KMS-11 (cell line): Measurements from ENCODE around the gene ANAPC5.
"Not testable (repeated sequence)": the region's sequence is repeated elsewhere in the genome, so short reads cannot be mapped to it uniquely, and the experiment has no call there.

Source experiments
- H2AFZ ChIP-seq: fragments of 200-600 bp; sonication (generic); 2 replicates; pipeline ENCODE4 v1.6.1; 2016; ENCODE audit warnings: antibody characterized with exemption, mixed run types, low read depth
- H3K27ac ChIP-seq: fragments of 200-600 bp; sonication (generic); 2 replicates; pipeline ENCODE4 v1.6.1; 2016; ENCODE audit warnings: mild to moderate bottlenecking, mixed run types
- H3K27me3 ChIP-seq: fragments of 200-600 bp; sonication (generic); 2 replicates; pipeline ENCODE4 v1.6.1; 2017; ENCODE audit warnings: mild to moderate bottlenecking, low read depth, mixed run types, moderate library complexity; ENCODE audit not compliant: insufficient read depth
- H3K36me3 ChIP-seq: fragments of 200-600 bp; sonication (generic); 2 replicates; pipeline ENCODE4 v1.6.1; 2017; ENCODE audit warnings: mild to moderate bottlenecking, mixed run types; ENCODE audit not compliant: insufficient read depth
- H3K4me1 ChIP-seq: fragments of 200-600 bp; sonication (generic); 2 replicates; pipeline ENCODE4 v1.6.1; 2016; ENCODE audit warnings: mild to moderate bottlenecking, low read depth, mixed run types; ENCODE audit not compliant: poor library complexity, severe bottlenecking
- H3K4me2 ChIP-seq: fragments of 200-600 bp; sonication (generic); 2 replicates; pipeline ENCODE4 v1.7.0; 2016; ENCODE audit warnings: mild to moderate bottlenecking, mixed run types
- H3K4me3 ChIP-seq: fragments of 200-600 bp; sonication (generic); IDR thresholded peaks from 2 replicates; pipeline ENCODE4 v1.6.1; 2017; ENCODE audit warnings: low read depth, low read length, mixed read lengths; ENCODE audit not compliant: insufficient read depth
- H3K79me2 ChIP-seq: fragments of 200-600 bp; sonication (generic); 2 replicates; pipeline ENCODE4 v1.6.1; 2016; ENCODE audit warnings: low read depth, mixed run types; ENCODE audit not compliant: insufficient read depth
- H3K9ac ChIP-seq: fragments of 200-600 bp; sonication (generic); 2 replicates; pipeline ENCODE4 v1.6.1; 2016; ENCODE audit warnings: mild to moderate bottlenecking, mixed run types
- H4K20me1 ChIP-seq: fragments of 200-600 bp; sonication (generic); 2 replicates; pipeline ENCODE4 v1.6.1; 2016; ENCODE audit warnings: mild to moderate bottlenecking, mixed run types; ENCODE audit not compliant: insufficient read depth
- TF ChIP-seq, protein P1 (sequence below): fragments of 200-600 bp; sonication (generic); conservative IDR thresholded peaks from 2 replicates; pipeline ENCODE4 v1.6.1; 2017; ENCODE audit warnings: low read depth, mild to moderate bottlenecking, antibody characterized with exemption, low read length, moderate library complexity, mixed read lengths

Gene ANAPC5

DNA sequence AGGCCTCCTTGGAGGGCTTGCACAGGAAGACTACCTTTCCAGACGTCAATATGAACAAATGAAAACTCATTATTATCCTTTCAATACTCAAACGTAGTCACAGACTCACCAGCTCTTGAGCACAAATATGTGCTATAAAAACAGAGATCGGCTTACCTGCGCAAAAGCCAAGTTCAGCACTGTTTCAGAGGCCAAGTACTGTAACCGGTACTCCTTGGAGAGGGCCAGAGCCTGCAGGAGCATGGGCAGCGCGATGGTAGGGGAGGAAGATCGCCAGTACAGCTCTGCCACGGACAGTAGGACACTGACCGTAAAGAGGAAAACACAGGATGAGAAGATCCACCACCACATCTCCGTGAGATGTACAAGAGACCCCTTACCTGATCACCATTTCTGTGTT is 34.1 kb downstream of the ANAPC5 start:
- Histone ChIP-seq H3K36me3 (no peaks in the 10 kb centered on the region), H3K27ac (no peak overlapping the region), H3K27me3 (no peaks in the 10 kb centered on the region), H4K20me1 (no peaks in the 10 kb centered on the region), H3K79me2 (no peaks in the 10 kb centered on the region), H3K4me1 (peaks cover 23% of the 10 kb centered on the region), H3K9ac (no peak overlapping the region), H2AFZ (no peak overlapping the region), H3K4me2 (no peak overlapping the region), H3K4me3 (no peak overlapping the region)
- TF ChIP-seq, protein P1, sequence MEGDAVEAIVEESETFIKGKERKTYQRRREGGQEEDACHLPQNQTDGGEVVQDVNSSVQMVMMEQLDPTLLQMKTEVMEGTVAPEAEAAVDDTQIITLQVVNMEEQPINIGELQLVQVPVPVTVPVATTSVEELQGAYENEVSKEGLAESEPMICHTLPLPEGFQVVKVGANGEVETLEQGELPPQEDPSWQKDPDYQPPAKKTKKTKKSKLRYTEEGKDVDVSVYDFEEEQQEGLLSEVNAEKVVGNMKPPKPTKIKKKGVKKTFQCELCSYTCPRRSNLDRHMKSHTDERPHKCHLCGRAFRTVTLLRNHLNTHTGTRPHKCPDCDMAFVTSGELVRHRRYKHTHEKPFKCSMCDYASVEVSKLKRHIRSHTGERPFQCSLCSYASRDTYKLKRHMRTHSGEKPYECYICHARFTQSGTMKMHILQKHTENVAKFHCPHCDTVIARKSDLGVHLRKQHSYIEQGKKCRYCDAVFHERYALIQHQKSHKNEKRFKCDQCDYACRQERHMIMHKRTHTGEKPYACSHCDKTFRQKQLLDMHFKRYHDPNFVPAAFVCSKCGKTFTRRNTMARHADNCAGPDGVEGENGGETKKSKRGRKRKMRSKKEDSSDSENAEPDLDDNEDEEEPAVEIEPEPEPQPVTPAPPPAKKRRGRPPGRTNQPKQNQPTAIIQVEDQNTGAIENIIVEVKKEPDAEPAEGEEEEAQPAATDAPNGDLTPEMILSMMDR: no peak

DNA sequence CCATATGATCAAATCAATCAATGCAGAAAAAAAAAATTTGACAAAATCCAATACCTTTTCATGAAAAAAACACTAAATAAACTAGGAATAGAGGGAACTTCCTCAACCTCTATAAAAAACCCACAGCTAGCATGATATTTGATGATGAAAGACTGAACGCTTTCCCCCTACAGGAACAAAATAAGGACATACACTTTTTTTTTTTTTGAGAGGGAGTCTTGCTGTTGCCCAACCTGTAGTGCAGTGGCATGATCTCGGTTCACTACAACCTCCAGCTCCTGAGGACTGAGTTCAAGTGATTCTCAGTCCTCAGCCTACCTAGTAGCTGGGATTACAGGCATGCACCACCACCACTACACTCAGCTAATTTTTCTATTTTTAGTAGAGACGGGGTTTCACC is 37.8 kb downstream of the ANAPC5 start:
- TF ChIP-seq, protein P1: no peak
- Histone ChIP-seq H3K27ac (no peak overlapping the region), H3K4me2 (no peak overlapping the region)

DNA sequence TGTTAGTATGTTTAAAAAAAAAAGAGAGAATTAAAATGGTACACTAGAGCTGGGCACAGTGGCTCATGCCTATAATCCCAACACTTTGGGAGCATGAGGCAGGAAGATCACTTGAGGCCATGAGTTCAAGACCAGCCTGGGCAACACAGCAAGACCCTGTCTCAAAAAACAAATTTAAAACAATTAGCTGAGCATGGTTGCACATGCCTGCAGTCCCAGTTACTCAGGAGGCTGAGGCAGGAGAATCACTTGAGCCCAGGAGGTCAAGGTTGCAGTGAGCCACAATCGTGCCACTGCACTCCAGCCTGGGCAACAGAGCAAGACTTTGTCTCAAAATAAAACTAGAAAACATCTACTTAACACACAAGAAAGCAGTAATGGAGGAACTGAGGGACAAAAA is 42.0 kb downstream of the ANAPC5 start:
- not testable (repeated sequence) for H3K27me3 ChIP-seq, H3K9ac ChIP-seq, H3K4me2 ChIP-seq, H4K20me1 ChIP-seq, H3K79me2 ChIP-seq, H3K4me1 ChIP-seq, H3K27ac ChIP-seq, H3K4me3 ChIP-seq, H2AFZ ChIP-seq, H3K36me3 ChIP-seq

More for the DNA sequence above, 37.8 kb downstream of the ANAPC5 start:
- H2AFZ ChIP-seq: no peak overlapping the region
- H4K20me1 ChIP-seq: no peaks in the 10 kb centered on the region
- H3K79me2 ChIP-seq: no peaks in the 10 kb centered on the region
- H3K36me3 ChIP-seq: no peaks in the 10 kb centered on the region
- peaks cover 10% of the 10 kb centered on the region for H3K4me1 ChIP-seq
- no peak overlapping the region for H3K4me3 ChIP-seq
- no peak overlapping the region for H3K9ac ChIP-seq
- no peaks in the 10 kb centered on the region for H3K27me3 ChIP-seq

DNA sequence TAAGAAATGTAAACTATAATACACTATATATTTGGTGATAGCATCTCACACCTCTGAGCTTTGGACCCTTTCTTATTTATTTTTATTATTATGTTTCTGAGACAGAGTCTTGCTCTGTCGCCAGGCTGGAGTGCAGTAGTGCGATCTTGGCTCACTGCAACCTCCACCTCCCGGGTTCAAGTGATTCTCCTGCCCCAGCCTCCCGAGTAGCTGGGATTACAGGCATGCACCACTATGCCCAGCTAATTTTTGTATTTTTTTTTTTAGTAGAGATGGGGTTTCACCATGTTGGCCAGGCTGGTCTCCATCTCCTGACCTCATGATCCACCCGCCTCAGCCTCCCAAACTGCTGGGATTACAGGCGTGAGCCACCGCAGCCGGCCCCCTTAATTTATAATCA is 44.8 kb downstream of the ANAPC5 start:
- H3K79me2 ChIP-seq, H4K20me1 ChIP-seq, H3K9ac ChIP-seq, H3K4me3 ChIP-seq, H3K36me3 ChIP-seq, H3K27me3 ChIP-seq, H2AFZ ChIP-seq, H3K4me1 ChIP-seq, H3K4me2 ChIP-seq, H3K27ac ChIP-seq: not testable (repeated sequence)

DNA sequence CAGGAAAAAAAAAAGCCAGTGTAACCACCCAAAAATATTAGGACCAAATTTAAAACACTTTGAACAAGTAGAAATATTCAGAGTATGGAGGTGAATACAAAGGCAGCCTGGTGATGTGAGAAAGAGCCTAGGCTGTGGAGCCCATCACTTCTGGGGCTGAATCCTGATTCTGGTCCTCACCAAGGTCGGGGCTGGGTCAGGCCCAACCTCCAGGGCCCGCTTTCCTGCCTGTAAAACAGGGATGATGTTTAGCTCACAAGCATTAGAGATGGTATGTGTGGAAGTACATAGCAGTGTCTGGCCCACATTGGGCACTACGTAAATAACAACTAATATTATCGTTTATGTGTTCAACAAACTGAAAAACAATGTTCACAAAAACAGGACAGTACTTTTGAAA is 47.9 kb downstream of the ANAPC5 start:
- H3K4me2 ChIP-seq: no peak overlapping the region
- no peaks in the 10 kb centered on the region for H4K20me1 ChIP-seq
- H3K36me3 ChIP-seq: no peaks in the 10 kb centered on the region
- no peak overlapping the region for H3K4me3 ChIP-seq
- TF ChIP-seq, protein P1: no peak
- H3K4me1 ChIP-seq: no peaks in the 10 kb centered on the region
- no peak overlapping the region for H3K9ac ChIP-seq
- H3K27me3 ChIP-seq: no peaks in the 10 kb centered on the region
- no peak overlapping the region for H3K27ac ChIP-seq
- no peaks in the 10 kb centered on the region for H3K79me2 ChIP-seq
- no peak overlapping the region for H2AFZ ChIP-seq
